Liver (tissue), 9 donors: ENCODE results near the gene HADHB. TPM values are rescaled to one million over a fixed set of nuclear protein-coding genes. Genes with fewer than 3 reads are reported as not detected.
"Not testable (repeated sequence)": the region's sequence is repeated elsewhere in the genome, so short reads cannot be mapped to it uniquely, and the experiment has no call there.

ENCODE experiments used
- DNase-seq: peaks from one replicate; pipeline ENCODE4 v3.0.0-alpha.2; 2017; ENCODE audit warnings: low spot score
- H3K27ac ChIP-seq, 2 donors: one replicate each; pipeline ENCODE4 v1.7.0; 2013; ENCODE audit warnings: inconsistent platforms in 2 of 2, low read length in 2 of 2, control low read depth in 1 of 2, low read depth in 1 of 2, mild to moderate bottlenecking in 1 of 2
- H3K27me3 ChIP-seq, 4 donors: one replicate each; pipeline versions ENCODE4 v1.6.1 to v1.7.0; 2013; ENCODE audit warnings: low read length in 3 of 4, inconsistent platforms in 1 of 4, mild to moderate bottlenecking in 1 of 4, moderate library complexity in 1 of 4; ENCODE audit not compliant: control insufficient read depth in 4 of 4, insufficient read depth in 4 of 4
- H3K36me3 ChIP-seq, 4 donors: one replicate each; pipeline versions ENCODE4 v1.6.1 to v1.7.0; 2013; ENCODE audit warnings: low read length in 3 of 4, mild to moderate bottlenecking in 3 of 4, low read depth in 1 of 4, moderate library complexity in 1 of 4; ENCODE audit not compliant: control insufficient read depth in 4 of 4, insufficient read depth in 3 of 4
- H3K4me1 ChIP-seq, 4 donors: one replicate each; pipeline versions ENCODE4 v1.6.1 to v1.7.0; 2013; ENCODE audit warnings: low read length in 3 of 4, mild to moderate bottlenecking in 3 of 4, moderate library complexity in 1 of 4; ENCODE audit not compliant: control insufficient read depth in 4 of 4, insufficient read depth in 4 of 4
- H3K4me3 ChIP-seq, 3 donors: one replicate each; pipeline versions ENCODE4 v1.6.1 to v1.7.0; 2013; ENCODE audit warnings: low read length in 3 of 3, control low read depth in 1 of 3, low read depth in 1 of 3, mild to moderate bottlenecking in 1 of 3
- H3K9ac ChIP-seq, 2 donors: one replicate each; pipeline ENCODE4 v1.7.0; 2013; ENCODE audit warnings: low read length in 2 of 2, mild to moderate bottlenecking in 2 of 2, moderate library complexity in 2 of 2, control low read depth in 1 of 2, low read depth in 1 of 2
- H3K9me3 ChIP-seq, 4 donors: one replicate each; pipeline versions ENCODE4 v1.6.1 to v1.7.0; 2013; ENCODE audit warnings: low read length in 3 of 4; ENCODE audit not compliant: control insufficient read depth in 4 of 4
- EGR1 ChIP-seq, 2 donors: IDR thresholded peaks; 2 replicates each; pipeline ENCODE4 v1.6.1; 2016 to 2018; ENCODE audit warnings: antibody characterized with exemption in 2 of 2, low read depth in 2 of 2
- FOXA1 ChIP-seq: IDR thresholded peaks from 2 replicates; pipeline ENCODE4 v1.6.1; 2016; ENCODE audit warnings: antibody characterized with exemption
- FOXA2 ChIP-seq: IDR thresholded peaks from 2 replicates; pipeline ENCODE4 v1.6.1; 2016; ENCODE audit warnings: antibody characterized with exemption
- GABPA ChIP-seq, 2 donors: IDR thresholded peaks in 1 of 2; conservative IDR thresholded peaks in 1 of 2; 2 replicates each; pipeline ENCODE4 v1.6.1; 2016; ENCODE audit warnings: antibody characterized with exemption in 2 of 2, mild to moderate bottlenecking in 1 of 2, moderate library complexity in 1 of 2
- HNF4A ChIP-seq, 2 donors: conservative IDR thresholded peaks; 2 replicates each; pipeline ENCODE4 v1.6.1; 2016; ENCODE audit warnings: antibody characterized with exemption in 2 of 2, mild to moderate bottlenecking in 2 of 2
- JUND ChIP-seq, 2 donors: IDR thresholded peaks; 2 replicates each; pipeline ENCODE4 v1.6.1; 2016; ENCODE audit warnings: antibody characterized with exemption in 2 of 2
- NR2F2 ChIP-seq: IDR thresholded peaks from 2 replicates; pipeline ENCODE4 v1.6.1; 2016; ENCODE audit warnings: antibody characterized with exemption
- RAD21 ChIP-seq, 2 donors: IDR thresholded peaks; 2 replicates each; pipeline ENCODE4 v1.6.1; 2016; ENCODE audit warnings: antibody characterized with exemption in 2 of 2, mild to moderate bottlenecking in 2 of 2
- RXRA ChIP-seq, 2 donors: IDR thresholded peaks; 2 replicates each; pipeline ENCODE4 v1.6.1; 2017 to 2018; ENCODE audit warnings: antibody characterized with exemption in 2 of 2, mild to moderate bottlenecking in 1 of 2
- SP1 ChIP-seq: IDR thresholded peaks from 2 replicates; pipeline ENCODE4 v1.6.1; 2018; ENCODE audit warnings: antibody characterized with exemption, mild to moderate bottlenecking
- YY1 ChIP-seq: IDR thresholded peaks from 2 replicates; pipeline ENCODE4 v1.6.1; 2016; ENCODE audit warnings: antibody characterized with exemption, mild to moderate bottlenecking
- WGBS: extraction: QIAGEN DNeasy Blood & Tissue Kit; methylation state at CpG from one replicate; pipeline ENCODE4 v1.1.7; 2013; 5-methylcytosine and 5-hydroxymethylcytosine counted together
- polyA plus RNA-seq, 2 donors: library from polyadenylated mRNA; stranded (reverse) in 1 of 2; unstranded in 1 of 2; fragments of 200-250 nt in 1 of 2; fragments of >200 nt in 1 of 2; fragmentation: Nextera tagmentation in 1 of 2; extraction: Ambion mirVana in 1 of 2; gene quantifications; one replicate each; pipeline versions ENCODE4 v1.2.1 to v1.2.3, GENCODE V29; 2013 to 2015
- total RNA-seq, 2 donors: library from RNA; depleted of rRNA; stranded (reverse); fragments of >200 nt; gene quantifications; one replicate each; pipeline ENCODE4 v1.2.3, GENCODE V29; 2014
- TF ChIP-seq, protein P1 (sequence below): IDR thresholded peaks from 2 replicates; pipeline ENCODE4 v1.6.1; 2016; ENCODE audit warnings: antibody characterized with exemption
- TF ChIP-seq, protein P2 (sequence below): fragments of 150-350 bp; IDR thresholded peaks from 2 replicates; pipeline ENCODE4 v1.5.1; 2017; ENCODE audit warnings: improper control_type of control experiment, low read depth, low read length; ENCODE audit not compliant: missing input control
- TF ChIP-seq, protein P3 (sequence below): IDR thresholded peaks from 2 replicates; pipeline ENCODE4 v1.6.1; 2016; ENCODE audit warnings: antibody characterized with exemption
- TF ChIP-seq, protein P4 (sequence below): IDR thresholded peaks from 2 replicates; pipeline ENCODE4 v1.6.1; 2016; ENCODE audit warnings: antibody characterized with exemption
- donor health status: healthy.
- donor health status: healthy.
- donor health status: healthy.
- donor health status: healthy.
- donor health status: healthy.

Gene HADHB
- total and polyA plus RNA-seq, 4 donors = 103 to 284 (median 261) TPM

DNA sequence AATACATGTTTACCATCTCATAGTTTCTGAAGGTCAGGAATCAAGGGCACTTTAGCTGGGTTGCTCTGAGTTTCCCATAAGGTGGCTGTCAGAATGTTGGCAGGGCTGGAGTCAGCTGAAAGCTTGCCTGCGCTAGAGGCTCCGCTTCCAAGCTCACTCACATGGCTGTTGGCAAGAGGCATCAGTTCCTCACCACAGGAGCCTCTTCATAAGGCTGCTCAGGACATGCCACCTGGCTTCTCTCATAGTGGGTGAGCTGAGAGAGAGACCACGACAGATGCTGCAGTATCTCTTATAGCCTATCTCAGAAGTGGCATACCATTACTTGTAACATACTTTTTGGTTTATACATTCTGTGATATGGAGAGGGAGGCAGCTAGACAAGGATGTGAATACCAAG, 7.2 kb downstream of the HADHB start:
- Histone ChIP-seq H3K4me1 (peaks cover 8 to 60% (median 25%) of the 10 kb centered on the region in 4 donors), H3K36me3 (peaks cover 0 to 6% (median 0%) of the 10 kb centered on the region in 4 donors), H3K9me3 (no peaks in the 10 kb centered on the region), H3K9ac (no peak overlapping the region), H3K4me3 (no peak overlapping the region), H3K27me3 (no peaks in the 10 kb centered on the region), H3K27ac (no peak overlapping the region)
- DNase-seq = no peak
- TF ChIP-seq RXRA (IDR thresholded peaks at IDR 0.05) (no peak), FOXA2 (no peak), GABPA (IDR thresholded peaks at IDR 0.05 in 1 of 2, conservative IDR thresholded peaks at IDR 0.05 in 1 of 2) (no peak), NR2F2 (no peak), RAD21 (IDR thresholded peaks at IDR 0.05) (no peak), HNF4A (conservative IDR thresholded peaks at IDR 0.05) (no peak), JUND (IDR thresholded peaks at IDR 0.05) (no peak), SP1 (no peak), YY1 (no peak)
- TF ChIP-seq, protein P1, sequence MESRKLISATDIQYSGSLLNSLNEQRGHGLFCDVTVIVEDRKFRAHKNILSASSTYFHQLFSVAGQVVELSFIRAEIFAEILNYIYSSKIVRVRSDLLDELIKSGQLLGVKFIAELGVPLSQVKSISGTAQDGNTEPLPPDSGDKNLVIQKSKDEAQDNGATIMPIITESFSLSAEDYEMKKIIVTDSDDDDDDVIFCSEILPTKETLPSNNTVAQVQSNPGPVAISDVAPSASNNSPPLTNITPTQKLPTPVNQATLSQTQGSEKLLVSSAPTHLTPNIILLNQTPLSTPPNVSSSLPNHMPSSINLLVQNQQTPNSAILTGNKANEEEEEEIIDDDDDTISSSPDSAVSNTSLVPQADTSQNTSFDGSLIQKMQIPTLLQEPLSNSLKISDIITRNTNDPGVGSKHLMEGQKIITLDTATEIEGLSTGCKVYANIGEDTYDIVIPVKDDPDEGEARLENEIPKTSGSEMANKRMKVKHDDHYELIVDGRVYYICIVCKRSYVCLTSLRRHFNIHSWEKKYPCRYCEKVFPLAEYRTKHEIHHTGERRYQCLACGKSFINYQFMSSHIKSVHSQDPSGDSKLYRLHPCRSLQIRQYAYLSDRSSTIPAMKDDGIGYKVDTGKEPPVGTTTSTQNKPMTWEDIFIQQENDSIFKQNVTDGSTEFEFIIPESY = no peak
- 71% methylated on average over 3 of the region's 3 CpGs for WGBS

DNA sequence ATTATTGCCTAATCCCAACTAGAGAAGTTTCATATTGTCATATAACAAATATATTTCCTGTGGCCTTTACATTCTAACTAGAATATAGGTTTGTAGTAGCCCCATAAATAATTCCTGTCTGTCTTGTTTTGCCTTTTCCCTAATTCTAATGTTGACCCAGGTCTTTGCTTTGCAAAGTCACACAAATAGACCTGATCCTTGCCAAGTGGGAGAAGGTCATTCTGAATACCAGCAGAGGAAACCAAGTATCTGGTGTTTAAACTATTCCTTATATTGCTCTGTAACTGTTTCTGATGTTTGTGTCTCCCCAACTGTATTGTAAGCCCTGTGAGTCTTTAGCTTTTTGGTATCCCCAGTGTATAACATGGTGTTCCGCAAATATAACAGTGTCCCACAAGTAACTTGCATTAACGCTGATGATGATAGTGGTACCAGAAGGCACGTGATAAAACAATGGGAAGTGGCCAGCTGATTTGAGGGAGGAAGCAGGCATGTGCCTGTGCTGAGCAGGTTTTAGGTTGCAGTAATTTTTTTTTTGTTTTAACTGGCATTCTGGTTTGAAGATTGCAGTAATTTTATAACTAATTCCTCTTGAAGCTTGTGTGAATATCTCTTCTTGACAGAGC, 11.1 kb downstream of the HADHB start:
- no peak for TF ChIP-seq FOXA1
- TF ChIP-seq RXRA (IDR thresholded peaks at IDR 0.05) = peak; percentile 60 to 85
- peak; percentile 71 for TF ChIP-seq YY1
- TF ChIP-seq, protein P1 = peak; percentile 40
- TF ChIP-seq, protein P2, sequence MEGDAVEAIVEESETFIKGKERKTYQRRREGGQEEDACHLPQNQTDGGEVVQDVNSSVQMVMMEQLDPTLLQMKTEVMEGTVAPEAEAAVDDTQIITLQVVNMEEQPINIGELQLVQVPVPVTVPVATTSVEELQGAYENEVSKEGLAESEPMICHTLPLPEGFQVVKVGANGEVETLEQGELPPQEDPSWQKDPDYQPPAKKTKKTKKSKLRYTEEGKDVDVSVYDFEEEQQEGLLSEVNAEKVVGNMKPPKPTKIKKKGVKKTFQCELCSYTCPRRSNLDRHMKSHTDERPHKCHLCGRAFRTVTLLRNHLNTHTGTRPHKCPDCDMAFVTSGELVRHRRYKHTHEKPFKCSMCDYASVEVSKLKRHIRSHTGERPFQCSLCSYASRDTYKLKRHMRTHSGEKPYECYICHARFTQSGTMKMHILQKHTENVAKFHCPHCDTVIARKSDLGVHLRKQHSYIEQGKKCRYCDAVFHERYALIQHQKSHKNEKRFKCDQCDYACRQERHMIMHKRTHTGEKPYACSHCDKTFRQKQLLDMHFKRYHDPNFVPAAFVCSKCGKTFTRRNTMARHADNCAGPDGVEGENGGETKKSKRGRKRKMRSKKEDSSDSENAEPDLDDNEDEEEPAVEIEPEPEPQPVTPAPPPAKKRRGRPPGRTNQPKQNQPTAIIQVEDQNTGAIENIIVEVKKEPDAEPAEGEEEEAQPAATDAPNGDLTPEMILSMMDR = no peak
- peak in 1 of 2 donors; percentile 55 for TF ChIP-seq JUND (IDR thresholded peaks at IDR 0.05)
- TF ChIP-seq FOXA2 = peak; percentile 15
- TF ChIP-seq, protein P3, sequence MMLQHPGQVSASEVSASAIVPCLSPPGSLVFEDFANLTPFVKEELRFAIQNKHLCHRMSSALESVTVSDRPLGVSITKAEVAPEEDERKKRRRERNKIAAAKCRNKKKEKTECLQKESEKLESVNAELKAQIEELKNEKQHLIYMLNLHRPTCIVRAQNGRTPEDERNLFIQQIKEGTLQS = no peak
- peak; percentile 42 for TF ChIP-seq SP1
- peak in 1 of 2 donors; percentile 50 for TF ChIP-seq EGR1 (IDR thresholded peaks at IDR 0.05; ENCODE audit: low read depth in 2 of 2)
- peak in 1 of 2 donors; percentile 51 for TF ChIP-seq HNF4A (conservative IDR thresholded peaks at IDR 0.05)
- no peak for TF ChIP-seq GABPA (IDR thresholded peaks at IDR 0.05 in 1 of 2, conservative IDR thresholded peaks at IDR 0.05 in 1 of 2)
- TF ChIP-seq, protein P4, sequence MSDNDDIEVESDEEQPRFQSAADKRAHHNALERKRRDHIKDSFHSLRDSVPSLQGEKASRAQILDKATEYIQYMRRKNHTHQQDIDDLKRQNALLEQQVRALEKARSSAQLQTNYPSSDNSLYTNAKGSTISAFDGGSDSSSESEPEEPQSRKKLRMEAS = peak; percentile 94
- DNase-seq = no peak
- Histone ChIP-seq H3K27me3 (no peaks in the 10 kb centered on the region), H3K27ac (peak overlapping the region; percentile 49 to 75), H3K9me3 (no peaks in the 10 kb centered on the region), H3K4me3 (no peak overlapping the region), H3K4me1 (peaks cover 4 to 49% (median 19%) of the 10 kb centered on the region in 4 donors), H3K9ac (peak overlapping the region in 1 of 2 donors; percentile 53), H3K36me3 (peaks cover 4 to 17% (median 10%) of the 10 kb centered on the region in 4 donors)
- 25% methylated on average over 3 of the region's 3 CpGs for WGBS

DNA sequence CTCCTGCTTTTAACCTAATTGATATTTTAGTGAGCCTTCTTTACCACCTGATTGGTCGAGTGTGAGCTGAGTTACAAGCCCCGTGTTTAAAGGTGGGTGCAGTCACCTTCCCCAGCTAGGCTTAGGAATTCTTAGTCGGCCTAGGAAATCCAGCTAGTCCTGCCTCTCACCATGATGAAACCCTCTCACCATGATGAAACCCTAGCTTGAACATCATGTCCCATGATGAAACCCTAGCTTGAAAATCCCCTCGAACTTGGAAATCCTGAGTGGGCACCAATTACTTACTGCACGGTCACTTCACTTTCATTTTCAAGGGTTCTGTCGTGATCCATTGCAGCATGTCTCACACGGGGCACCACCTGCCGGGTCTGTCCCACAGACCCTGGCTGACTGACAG, 14.1 kb downstream of the HADHB start:
- not testable (repeated sequence) for DNase-seq, H3K27me3 ChIP-seq, H3K9ac ChIP-seq, H3K4me3 ChIP-seq, H3K9me3 ChIP-seq, H3K27ac ChIP-seq
- peaks cover 5 to 28% (median 15%) of the 10 kb centered on the region in 4 donors for H3K4me1 ChIP-seq
- peaks cover 4 to 21% (median 12%) of the 10 kb centered on the region in 4 donors for H3K36me3 ChIP-seq
- 97% methylated on average over 8 of the region's 8 CpGs for WGBS
